Measurements from ENCODE around the gene OR2G6.
"Not testable (repeated sequence)": the region's sequence is repeated elsewhere in the genome, so short reads cannot be mapped to it uniquely, and the experiment has no call there.

DNA sequence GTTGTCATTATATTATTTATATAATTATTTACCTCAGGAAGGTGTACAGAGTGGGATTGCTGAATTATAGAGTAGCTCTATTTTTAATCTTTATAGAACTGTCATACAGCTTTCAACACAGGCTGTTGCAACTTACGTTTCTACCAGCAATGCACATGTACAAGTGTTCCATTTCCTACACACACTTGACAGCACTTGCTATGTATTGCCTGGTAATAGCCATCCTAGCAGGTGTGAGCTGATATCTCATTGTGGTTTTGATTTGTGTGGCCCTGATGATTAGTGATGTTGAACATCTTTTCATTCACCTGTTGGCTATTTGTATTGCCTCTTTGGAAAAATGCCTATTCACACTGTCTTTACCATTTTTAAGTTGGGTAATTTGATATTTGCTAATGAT, 32.2 kb upstream of the OR2G6 start:
- TF ChIP-seq EZH2 (IDR thresholded peaks at IDR 0.05; ENCODE audit: low read depth), result not testable (repeated sequence)
- TF ChIP-seq, protein P1, sequence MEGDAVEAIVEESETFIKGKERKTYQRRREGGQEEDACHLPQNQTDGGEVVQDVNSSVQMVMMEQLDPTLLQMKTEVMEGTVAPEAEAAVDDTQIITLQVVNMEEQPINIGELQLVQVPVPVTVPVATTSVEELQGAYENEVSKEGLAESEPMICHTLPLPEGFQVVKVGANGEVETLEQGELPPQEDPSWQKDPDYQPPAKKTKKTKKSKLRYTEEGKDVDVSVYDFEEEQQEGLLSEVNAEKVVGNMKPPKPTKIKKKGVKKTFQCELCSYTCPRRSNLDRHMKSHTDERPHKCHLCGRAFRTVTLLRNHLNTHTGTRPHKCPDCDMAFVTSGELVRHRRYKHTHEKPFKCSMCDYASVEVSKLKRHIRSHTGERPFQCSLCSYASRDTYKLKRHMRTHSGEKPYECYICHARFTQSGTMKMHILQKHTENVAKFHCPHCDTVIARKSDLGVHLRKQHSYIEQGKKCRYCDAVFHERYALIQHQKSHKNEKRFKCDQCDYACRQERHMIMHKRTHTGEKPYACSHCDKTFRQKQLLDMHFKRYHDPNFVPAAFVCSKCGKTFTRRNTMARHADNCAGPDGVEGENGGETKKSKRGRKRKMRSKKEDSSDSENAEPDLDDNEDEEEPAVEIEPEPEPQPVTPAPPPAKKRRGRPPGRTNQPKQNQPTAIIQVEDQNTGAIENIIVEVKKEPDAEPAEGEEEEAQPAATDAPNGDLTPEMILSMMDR (conservative IDR thresholded peaks at IDR 0.05), result not testable (repeated sequence)

Data from PC-9 (cell line).